ENCODE results near the gene ANGEL2.

The ANGEL2 gene

DNA sequence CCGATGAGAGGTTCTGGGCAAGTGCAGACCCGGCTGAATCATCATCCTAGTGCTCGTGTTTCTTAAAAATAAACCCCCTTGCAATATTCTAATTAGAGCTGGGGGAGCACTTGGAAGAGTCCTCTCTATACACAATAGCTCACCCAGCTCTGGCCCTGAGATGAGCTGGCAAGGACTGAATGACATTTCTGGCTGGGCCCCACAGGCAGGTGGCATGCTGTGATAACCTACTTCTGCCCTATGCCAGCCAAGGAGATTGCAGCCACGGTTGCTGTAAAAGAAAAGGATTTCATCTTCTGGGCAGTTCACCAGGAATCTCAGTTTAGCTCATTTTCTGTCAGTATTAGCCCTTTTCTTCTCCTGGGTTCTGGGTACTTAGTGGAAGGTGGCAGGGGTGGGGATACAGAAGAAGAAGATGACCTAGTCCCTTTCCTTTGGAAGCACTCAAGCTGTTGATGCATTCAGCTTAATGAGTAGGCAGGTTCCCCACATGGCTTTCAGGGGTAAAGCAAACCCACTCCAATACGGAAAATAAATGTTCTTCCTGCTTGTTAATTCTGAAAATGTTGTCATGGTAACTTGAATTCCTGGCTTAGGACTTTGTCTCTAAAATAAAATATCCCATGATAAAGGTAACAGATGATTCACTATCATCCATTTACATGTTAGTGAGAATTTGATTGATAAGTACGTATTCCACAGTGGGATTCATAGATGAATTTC, 33.1 kb downstream of the ANGEL2 start:
- TF ChIP-seq BACH2 (CRISPR knock-in tag; IDR thresholded peaks at IDR 0.05; ENCODE audit: borderline replicate concordance) (no peak), CSDC2 (CRISPR knock-in tag; IDR thresholded peaks at IDR 0.05) (no peak), RARB (CRISPR knock-in tag; IDR thresholded peaks at IDR 0.05) (no peak), SNAI2 (CRISPR knock-in tag; IDR thresholded peaks at IDR 0.05) (no peak), ZC3H10 (CRISPR knock-in tag; IDR thresholded peaks at IDR 0.05) (no peak), ZNF8 (CRISPR knock-in tag; IDR thresholded peaks at IDR 0.05) (no peak), ZFP30 (CRISPR knock-in tag; IDR thresholded peaks at IDR 0.05) (no peak), GLIS3 (CRISPR knock-in tag; IDR thresholded peaks at IDR 0.05) (no peak)
- TF ChIP-seq, protein P1, sequence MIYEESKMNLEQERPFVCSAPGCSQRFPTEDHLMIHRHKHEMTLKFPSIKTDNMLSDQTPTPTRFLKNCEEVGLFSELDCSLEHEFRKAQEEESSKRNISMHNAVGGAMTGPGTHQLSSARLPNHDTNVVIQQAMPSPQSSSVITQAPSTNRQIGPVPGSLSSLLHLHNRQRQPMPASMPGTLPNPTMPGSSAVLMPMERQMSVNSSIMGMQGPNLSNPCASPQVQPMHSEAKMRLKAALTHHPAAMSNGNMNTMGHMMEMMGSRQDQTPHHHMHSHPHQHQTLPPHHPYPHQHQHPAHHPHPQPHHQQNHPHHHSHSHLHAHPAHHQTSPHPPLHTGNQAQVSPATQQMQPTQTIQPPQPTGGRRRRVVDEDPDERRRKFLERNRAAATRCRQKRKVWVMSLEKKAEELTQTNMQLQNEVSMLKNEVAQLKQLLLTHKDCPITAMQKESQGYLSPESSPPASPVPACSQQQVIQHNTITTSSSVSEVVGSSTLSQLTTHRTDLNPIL (CRISPR knock-in tag; IDR thresholded peaks at IDR 0.05; ENCODE audit: low read depth), result no peak
- TF ChIP-seq, protein P2, sequence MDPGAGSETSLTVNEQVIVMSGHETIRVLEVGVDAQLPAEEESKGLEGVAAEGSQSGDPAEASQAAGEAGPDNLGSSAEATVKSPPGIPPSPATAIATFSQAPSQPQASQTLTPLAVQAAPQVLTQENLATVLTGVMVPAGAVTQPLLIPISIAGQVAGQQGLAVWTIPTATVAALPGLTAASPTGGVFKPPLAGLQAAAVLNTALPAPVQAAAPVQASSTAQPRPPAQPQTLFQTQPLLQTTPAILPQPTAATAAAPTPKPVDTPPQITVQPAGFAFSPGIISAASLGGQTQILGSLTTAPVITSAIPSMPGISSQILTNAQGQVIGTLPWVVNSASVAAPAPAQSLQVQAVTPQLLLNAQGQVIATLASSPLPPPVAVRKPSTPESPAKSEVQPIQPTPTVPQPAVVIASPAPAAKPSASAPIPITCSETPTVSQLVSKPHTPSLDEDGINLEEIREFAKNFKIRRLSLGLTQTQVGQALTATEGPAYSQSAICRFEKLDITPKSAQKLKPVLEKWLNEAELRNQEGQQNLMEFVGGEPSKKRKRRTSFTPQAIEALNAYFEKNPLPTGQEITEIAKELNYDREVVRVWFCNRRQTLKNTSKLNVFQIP (CRISPR knock-in tag; IDR thresholded peaks at IDR 0.05; ENCODE audit: borderline replicate concordance, low read depth), result no peak
- ATAC-seq, result no peak

DNA sequence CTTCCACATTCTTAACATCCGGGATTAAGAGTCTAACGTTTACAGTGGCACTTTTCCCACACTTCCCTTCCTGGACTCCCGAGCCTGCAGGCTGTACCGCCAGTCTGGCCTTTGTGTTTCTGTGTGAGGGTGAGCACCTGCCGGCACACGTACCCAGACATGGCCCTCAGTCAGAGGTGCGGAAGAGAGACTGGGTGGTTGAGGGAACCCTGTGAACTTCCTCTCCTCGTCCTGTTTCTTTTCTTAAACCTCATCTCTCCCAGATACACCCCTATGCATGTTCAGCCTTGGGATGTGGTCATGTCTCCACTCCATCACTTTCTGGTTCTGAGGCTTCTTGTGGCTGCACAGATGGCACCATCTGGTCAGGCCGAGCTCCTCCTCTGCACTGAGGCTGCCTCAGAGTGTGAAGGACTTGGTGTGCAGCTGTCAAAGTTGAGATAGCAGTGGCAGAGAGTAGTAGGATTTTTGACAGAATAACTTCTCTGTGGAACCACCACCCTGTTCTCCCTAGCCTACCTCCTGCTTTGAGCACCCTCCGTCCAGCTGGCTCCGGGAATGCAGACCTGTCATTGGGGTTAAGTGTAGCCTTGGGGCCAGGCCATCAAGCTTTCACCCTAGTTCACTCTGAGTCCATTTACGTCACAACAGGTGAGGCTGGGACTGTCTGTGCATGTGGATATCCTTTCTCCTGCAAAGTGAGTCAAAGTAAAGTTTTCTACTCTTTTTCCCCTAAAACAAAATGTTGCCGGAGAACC, 33.9 kb downstream of the ANGEL2 start:
- TF ChIP-seq OSR1 (CRISPR knock-in tag; IDR thresholded peaks at IDR 0.05) (no peak), TCF4 (CRISPR knock-in tag; IDR thresholded peaks at IDR 0.05; ENCODE audit: borderline replicate concordance) (no peak), ZNF8 (CRISPR knock-in tag; IDR thresholded peaks at IDR 0.05) (no peak), TOX (CRISPR knock-in tag; IDR thresholded peaks at IDR 0.05; ENCODE audit: borderline replicate concordance) (no peak), ZNF565 (CRISPR knock-in tag; conservative IDR thresholded peaks at IDR 0.05; ENCODE audit: low read depth) (no peak), BACH2 (CRISPR knock-in tag; IDR thresholded peaks at IDR 0.05; ENCODE audit: borderline replicate concordance) (no peak), CSDC2 (CRISPR knock-in tag; IDR thresholded peaks at IDR 0.05) (no peak), PPARA (CRISPR knock-in tag; IDR thresholded peaks at IDR 0.05; ENCODE audit: borderline replicate concordance) (no peak), ARNTL (CRISPR knock-in tag; IDR thresholded peaks at IDR 0.05; ENCODE audit: borderline replicate concordance, low read depth) (no peak), ZFP3 (CRISPR knock-in tag; IDR thresholded peaks at IDR 0.05) (no peak), SNAI2 (CRISPR knock-in tag; IDR thresholded peaks at IDR 0.05) (no peak), ZFP30 (CRISPR knock-in tag; IDR thresholded peaks at IDR 0.05) (no peak), RARB (CRISPR knock-in tag; IDR thresholded peaks at IDR 0.05) (no peak), ISL1 (CRISPR knock-in tag; IDR thresholded peaks at IDR 0.05) (no peak), ZNF70 (CRISPR knock-in tag; IDR thresholded peaks at IDR 0.05) (no peak)
- TF ChIP-seq, protein P3, sequence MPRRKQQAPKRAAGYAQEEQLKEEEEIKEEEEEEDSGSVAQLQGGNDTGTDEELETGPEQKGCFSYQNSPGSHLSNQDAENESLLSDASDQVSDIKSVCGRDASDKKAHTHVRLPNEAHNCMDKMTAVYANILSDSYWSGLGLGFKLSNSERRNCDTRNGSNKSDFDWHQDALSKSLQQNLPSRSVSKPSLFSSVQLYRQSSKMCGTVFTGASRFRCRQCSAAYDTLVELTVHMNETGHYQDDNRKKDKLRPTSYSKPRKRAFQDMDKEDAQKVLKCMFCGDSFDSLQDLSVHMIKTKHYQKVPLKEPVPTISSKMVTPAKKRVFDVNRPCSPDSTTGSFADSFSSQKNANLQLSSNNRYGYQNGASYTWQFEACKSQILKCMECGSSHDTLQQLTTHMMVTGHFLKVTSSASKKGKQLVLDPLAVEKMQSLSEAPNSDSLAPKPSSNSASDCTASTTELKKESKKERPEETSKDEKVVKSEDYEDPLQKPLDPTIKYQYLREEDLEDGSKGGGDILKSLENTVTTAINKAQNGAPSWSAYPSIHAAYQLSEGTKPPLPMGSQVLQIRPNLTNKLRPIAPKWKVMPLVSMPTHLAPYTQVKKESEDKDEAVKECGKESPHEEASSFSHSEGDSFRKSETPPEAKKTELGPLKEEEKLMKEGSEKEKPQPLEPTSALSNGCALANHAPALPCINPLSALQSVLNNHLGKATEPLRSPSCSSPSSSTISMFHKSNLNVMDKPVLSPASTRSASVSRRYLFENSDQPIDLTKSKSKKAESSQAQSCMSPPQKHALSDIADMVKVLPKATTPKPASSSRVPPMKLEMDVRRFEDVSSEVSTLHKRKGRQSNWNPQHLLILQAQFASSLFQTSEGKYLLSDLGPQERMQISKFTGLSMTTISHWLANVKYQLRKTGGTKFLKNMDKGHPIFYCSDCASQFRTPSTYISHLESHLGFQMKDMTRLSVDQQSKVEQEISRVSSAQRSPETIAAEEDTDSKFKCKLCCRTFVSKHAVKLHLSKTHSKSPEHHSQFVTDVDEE (CRISPR knock-in tag; IDR thresholded peaks at IDR 0.05), result no peak
- TF ChIP-seq, protein P1 (CRISPR knock-in tag; IDR thresholded peaks at IDR 0.05; ENCODE audit: low read depth), result no peak
- TF ChIP-seq, protein P2 (CRISPR knock-in tag; IDR thresholded peaks at IDR 0.05; ENCODE audit: borderline replicate concordance, low read depth), result no peak
- TF ChIP-seq, protein P4, sequence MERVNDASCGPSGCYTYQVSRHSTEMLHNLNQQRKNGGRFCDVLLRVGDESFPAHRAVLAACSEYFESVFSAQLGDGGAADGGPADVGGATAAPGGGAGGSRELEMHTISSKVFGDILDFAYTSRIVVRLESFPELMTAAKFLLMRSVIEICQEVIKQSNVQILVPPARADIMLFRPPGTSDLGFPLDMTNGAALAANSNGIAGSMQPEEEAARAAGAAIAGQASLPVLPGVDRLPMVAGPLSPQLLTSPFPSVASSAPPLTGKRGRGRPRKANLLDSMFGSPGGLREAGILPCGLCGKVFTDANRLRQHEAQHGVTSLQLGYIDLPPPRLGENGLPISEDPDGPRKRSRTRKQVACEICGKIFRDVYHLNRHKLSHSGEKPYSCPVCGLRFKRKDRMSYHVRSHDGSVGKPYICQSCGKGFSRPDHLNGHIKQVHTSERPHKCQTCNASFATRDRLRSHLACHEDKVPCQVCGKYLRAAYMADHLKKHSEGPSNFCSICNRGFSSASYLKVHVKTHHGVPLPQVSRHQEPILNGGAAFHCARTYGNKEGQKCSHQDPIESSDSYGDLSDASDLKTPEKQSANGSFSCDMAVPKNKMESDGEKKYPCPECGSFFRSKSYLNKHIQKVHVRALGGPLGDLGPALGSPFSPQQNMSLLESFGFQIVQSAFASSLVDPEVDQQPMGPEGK (CRISPR knock-in tag; IDR thresholded peaks at IDR 0.05; ENCODE audit: borderline replicate concordance), result no peak
- no peak for ATAC-seq
